Lower lobe of right lung (tissue), 2 donors: ENCODE results near the gene ZNF367. TPM values are rescaled to one million over a fixed set of nuclear protein-coding genes. Genes with fewer than 3 reads are reported as not detected.

ENCODE experiments used
- ATAC-seq, 2 donors: fragments of 200-7000 bp; cut with Tn5 transposase; one replicate each; pipeline ENCODE4 v1.9.1; 2020 to 2022; ENCODE audit warnings: mild to moderate bottlenecking in 2 of 2, moderate library complexity in 2 of 2
- DNase-seq: peaks from one replicate; pipeline ENCODE4 v3.0.0-alpha.2; 2020
- H3K27ac ChIP-seq: fragments of 200-600 bp; one replicate; pipeline ENCODE4 v1.8.0; 2022
- H3K27me3 ChIP-seq: fragments of 200-600 bp; one replicate; pipeline ENCODE4 v1.8.0; 2022; ENCODE audit warnings: low read depth
- H3K36me3 ChIP-seq: fragments of 200-600 bp; one replicate; pipeline ENCODE4 v1.8.0; 2022; ENCODE audit warnings: mild to moderate bottlenecking
- H3K4me1 ChIP-seq: fragments of 200-600 bp; one replicate; pipeline ENCODE4 v1.8.0; 2022
- H3K4me3 ChIP-seq: fragments of 200-600 bp; one replicate; pipeline ENCODE4 v1.8.0; 2022; ENCODE audit warnings: mild to moderate bottlenecking
- H3K9me3 ChIP-seq: fragments of 200-600 bp; one replicate; pipeline ENCODE4 v1.8.0; 2022
- intact Hi-C: fragments of 100-400 bp; cut with DNase I; formaldehyde crosslinking; loops from one replicate; pipeline ENCODE4 v1.11.0; 2022
- total RNA-seq: library from RNA; stranded (reverse); fragmentation: NEBNext Ultra II Directional; extraction: Animal tissue kit (Norgen Biotek cat#: 25700); gene quantifications from one replicate; pipeline ENCODE4 v1.2.1, GENCODE V29; 2021
- TF ChIP-seq, protein P1 (sequence below): fragments of 200-600 bp; IDR thresholded peaks from one replicate; pipeline ENCODE4 v1.8.0; 2022; ENCODE audit warnings: antibody characterized with exemption, mild to moderate bottlenecking
- donor health status: DM: no; HTN: yes; CAD: no; lungs with severe emphysema.

Gene ZNF367
- total RNA-seq, 1 donor from 2014 or later: 1.1 TPM

DNA sequence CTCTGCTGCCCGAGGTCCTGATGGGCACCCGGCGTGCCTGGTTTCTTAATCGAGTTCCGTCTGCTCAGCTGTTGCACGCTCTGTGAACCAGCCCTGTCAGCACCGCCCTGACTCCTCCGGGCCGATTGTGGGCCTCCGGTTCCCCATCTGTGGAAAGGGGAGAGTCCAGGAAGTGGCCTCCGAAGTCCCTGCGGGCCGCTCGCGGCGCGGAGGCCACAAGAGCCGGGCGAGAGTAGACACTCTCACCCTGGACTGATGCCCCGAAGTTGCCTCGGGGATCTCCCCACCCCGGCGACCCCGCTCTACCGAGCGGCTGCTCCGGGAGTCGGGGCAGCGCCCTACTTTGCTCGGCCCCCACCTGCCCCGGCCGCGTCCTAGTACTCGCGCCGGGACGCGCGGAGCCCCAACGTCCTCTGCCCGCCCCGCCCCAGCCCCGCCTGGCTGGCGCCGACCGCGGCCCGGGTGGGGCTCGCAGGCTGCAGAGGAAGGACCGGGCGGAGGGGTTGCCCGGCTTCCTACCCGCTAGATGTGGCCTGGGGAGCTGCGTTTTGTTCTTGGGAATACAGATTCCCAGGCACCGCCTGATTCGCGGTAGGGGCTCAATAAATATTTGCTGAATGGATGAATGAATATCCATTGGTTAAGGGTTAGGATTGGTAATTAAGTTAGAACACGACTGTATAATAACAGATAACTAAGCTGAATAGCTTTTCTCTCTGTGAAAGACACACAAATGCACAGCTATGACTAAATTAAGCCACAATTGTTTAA lies 935 bp upstream of the ZNF367 start:
- no peaks in the 10 kb centered on the region for H3K36me3 ChIP-seq
- TF ChIP-seq, protein P1, sequence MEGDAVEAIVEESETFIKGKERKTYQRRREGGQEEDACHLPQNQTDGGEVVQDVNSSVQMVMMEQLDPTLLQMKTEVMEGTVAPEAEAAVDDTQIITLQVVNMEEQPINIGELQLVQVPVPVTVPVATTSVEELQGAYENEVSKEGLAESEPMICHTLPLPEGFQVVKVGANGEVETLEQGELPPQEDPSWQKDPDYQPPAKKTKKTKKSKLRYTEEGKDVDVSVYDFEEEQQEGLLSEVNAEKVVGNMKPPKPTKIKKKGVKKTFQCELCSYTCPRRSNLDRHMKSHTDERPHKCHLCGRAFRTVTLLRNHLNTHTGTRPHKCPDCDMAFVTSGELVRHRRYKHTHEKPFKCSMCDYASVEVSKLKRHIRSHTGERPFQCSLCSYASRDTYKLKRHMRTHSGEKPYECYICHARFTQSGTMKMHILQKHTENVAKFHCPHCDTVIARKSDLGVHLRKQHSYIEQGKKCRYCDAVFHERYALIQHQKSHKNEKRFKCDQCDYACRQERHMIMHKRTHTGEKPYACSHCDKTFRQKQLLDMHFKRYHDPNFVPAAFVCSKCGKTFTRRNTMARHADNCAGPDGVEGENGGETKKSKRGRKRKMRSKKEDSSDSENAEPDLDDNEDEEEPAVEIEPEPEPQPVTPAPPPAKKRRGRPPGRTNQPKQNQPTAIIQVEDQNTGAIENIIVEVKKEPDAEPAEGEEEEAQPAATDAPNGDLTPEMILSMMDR: no peak
- H3K4me3 ChIP-seq: peak overlapping the region; percentile 94
- H3K27ac ChIP-seq: peak overlapping the region; percentile 99
- no peaks in the 10 kb centered on the region for H3K9me3 ChIP-seq
- intact Hi-C loops: no loop called here
- ATAC-seq (peak; percentile 78 to 81), DNase-seq (peak; percentile 83)
- peaks cover 27% of the 10 kb centered on the region for H3K4me1 ChIP-seq
- no peaks in the 10 kb centered on the region for H3K27me3 ChIP-seq

DNA sequence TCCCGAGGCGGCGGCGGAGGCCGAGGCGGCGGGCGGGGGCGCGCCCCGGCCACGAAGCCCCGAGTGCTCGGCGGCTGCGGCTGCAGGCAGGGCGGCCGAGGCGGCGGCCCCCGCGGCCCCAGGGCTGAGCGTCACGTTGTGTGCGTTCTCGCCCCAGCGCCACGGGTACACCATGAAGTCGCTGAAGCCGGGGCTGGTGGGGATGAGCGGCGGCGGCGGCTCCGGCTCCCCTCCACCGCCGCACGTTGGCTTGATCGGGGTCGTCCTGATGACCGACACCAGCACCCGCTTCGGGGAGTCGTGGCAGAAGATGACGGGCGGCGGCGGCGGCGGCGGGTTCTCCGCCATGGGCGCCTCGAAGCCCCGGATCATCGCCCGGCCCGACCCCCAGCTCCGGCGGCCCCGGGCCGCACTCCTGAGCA lies 498 bp downstream of the ZNF367 start:
- Histone ChIP-seq H3K27me3 (no peaks in the 10 kb centered on the region), H3K9me3 (no peaks in the 10 kb centered on the region), H3K4me3 (peak overlapping the region; percentile 94), H3K36me3 (no peaks in the 10 kb centered on the region), H3K27ac (peak overlapping the region; percentile 99), H3K4me1 (peaks cover 35% of the 10 kb centered on the region)
- TF ChIP-seq, protein P1: no peak
- intact Hi-C loops: no loop called here
- ATAC-seq (peak in 1 of 2 donors; percentile 0), DNase-seq (peak; percentile 65)

DNA sequence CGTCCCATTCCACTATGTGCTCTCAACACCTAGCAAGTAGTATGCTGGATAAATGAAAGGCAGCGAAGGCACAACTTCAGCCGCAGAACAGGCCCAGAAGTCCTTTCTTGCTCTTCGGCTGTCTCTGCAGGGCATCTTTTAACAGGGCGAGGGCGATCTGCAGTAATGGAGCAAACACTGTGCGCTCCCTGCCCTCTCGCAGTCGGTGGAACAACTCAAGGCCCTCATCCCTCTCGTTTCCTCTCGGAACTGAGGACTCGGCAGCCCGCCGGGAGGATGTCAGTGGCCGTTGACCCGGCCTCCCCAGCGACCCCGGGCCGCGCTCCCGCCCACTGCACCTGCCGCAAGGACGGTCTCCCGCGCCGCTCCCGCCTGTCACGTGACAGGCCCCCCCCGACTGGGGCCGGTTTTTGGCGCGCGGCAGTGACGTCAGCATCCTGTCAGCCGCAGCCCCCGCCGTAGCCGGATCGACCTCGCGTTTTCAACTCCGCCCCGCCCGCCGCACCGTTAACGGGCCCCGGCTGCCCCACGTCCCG lies 1.1 kb downstream of the ZNF367 start:
- H3K27ac ChIP-seq: peak overlapping the region; percentile 99
- H3K4me1 ChIP-seq: peaks cover 35% of the 10 kb centered on the region
- DNase-seq (peak; percentile 91), ATAC-seq (peak; percentile 20 to 45)
- no peaks in the 10 kb centered on the region for H3K27me3 ChIP-seq
- no peaks in the 10 kb centered on the region for H3K9me3 ChIP-seq
- no peaks in the 10 kb centered on the region for H3K36me3 ChIP-seq
- H3K4me3 ChIP-seq: peak overlapping the region; percentile 94
- intact Hi-C loops: no loop called here
- TF ChIP-seq, protein P1: peak; percentile 26

DNA sequence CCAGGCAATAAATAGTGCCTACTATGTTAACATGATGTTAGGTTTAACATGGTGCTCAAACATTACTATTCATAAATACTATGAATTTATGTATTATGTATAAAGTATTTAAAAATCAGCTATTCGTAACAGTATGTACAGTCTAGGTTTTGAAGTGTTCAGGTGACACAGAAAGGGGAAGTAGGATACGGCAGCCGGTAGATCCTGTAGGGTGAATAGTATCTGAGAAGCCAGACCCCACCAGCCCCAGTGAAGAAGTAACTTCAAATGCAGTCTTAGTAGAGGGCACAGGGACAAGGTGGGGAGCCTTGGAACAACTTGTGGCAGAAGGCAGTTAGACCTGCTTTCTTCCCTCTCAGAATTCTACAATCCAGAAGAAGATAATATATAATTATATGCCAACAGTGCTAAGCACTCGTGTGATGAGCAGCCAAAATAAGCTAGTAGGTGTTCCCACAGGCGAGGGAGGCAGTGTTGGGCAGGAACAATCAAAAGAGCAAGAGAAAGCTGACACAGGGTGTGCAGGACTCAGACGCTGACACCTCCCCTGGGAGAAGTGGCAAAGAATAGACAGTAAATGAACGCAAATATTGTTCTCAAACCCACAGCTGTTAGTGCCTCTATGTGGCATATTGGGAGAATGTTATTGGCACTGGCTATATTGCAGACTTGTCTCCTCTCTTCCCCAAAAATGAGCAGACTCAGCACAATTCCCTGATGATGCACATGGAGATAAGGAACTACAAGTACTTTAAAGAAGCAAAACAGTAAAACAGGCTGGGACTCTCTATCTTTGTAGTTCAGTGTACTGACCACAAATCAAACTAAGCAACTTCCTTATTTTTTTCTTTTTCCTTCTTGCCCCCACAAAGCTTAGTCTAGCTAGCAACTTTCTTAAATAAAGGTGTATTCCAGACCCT lies 4.6 kb downstream of the ZNF367 start:
- ATAC-seq: no peak
- no peak overlapping the region for H3K4me3 ChIP-seq
- no peaks in the 10 kb centered on the region for H3K36me3 ChIP-seq
- intact Hi-C loops: no loop called here
- H3K27me3 ChIP-seq: no peaks in the 10 kb centered on the region
- peaks cover 16% of the 10 kb centered on the region for H3K4me1 ChIP-seq
- DNase-seq: no peak
- H3K9me3 ChIP-seq: no peaks in the 10 kb centered on the region
- TF ChIP-seq, protein P1: no peak
- peak overlapping the region; percentile 42 for H3K27ac ChIP-seq

DNA sequence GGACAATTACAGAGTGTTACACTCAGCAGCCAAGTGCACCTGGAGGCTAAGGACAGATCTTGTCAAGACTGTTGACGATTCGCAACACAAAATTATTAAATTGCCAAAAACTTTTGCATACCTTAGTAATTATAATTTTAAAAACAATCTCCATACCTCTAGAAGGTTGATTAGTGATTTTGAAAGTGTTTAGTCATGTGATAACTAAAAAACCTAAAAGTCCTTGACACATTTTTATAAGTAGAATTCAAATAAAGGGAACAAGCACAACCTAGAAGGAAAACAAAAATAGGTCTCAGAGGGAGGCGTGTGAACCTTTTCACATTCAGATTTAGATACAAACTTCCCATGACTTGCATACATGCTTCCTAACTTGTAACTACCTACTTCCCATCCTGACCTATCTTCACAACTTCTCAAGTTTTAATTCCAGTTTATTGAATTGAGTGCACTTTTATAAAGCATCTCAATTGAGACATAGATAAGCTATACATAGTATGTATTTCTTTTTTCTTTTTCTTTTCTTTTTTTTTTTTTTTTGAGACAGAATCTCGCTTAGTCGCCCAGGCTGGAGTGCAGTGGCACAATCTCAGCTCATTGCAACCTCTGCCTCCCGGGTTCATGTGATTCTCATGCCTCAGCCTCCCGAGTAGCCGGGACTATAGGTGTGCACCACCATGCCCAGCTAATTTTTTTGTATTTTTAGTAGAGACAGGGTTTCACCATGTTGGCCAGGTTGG lies 5.8 kb downstream of the ZNF367 start:
- ATAC-seq (no peak), DNase-seq (no peak)
- Histone ChIP-seq H3K27me3 (no peaks in the 10 kb centered on the region), H3K4me3 (no peak overlapping the region), H3K9me3 (no peaks in the 10 kb centered on the region), H3K27ac (no peak overlapping the region), H3K4me1 (peaks cover 16% of the 10 kb centered on the region), H3K36me3 (no peaks in the 10 kb centered on the region)
- TF ChIP-seq, protein P1: no peak
- intact Hi-C loops: no loop called here
